HG03135 (cell line): ENCODE measurements around the gene NBEAL2.
"Not testable (repeated sequence)": the region's sequence is repeated elsewhere in the genome, so short reads cannot be mapped to it uniquely, and the experiment has no call there.

Source experiments
- ATAC-seq: cut with Tn5 transposase; IDR thresholded peaks from one replicate; pipeline ENCODE4 v1.9.1; 2021; ENCODE audit warnings: mild to moderate bottlenecking, moderate library complexity; ENCODE audit not compliant: unreplicated experiment

NBEAL2 gene

GRCh38 chr3:47036145-47036544, 56.7 kb downstream of the NBEAL2 start:
- ATAC-seq: no peak

DNA sequence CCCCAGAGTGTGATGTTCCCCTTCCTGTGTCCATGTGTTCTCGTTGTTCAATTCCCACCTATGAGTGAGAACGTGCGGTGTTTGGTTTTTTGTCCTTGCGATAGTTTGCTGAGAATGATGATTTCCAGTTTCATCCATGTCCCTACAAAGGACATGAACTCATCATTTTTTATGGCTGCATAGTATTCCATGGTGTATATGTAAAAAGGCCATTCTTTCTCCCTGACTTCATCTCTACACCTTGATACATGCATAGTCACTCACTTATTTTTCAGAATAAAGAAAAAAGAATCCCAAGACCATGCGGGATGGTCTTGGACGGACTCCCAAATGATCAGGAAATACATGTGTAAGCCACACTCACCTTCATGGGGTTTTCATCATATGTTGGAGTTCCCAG, 57.8 kb downstream of the NBEAL2 start:
- ATAC-seq: not testable (repeated sequence)

DNA sequence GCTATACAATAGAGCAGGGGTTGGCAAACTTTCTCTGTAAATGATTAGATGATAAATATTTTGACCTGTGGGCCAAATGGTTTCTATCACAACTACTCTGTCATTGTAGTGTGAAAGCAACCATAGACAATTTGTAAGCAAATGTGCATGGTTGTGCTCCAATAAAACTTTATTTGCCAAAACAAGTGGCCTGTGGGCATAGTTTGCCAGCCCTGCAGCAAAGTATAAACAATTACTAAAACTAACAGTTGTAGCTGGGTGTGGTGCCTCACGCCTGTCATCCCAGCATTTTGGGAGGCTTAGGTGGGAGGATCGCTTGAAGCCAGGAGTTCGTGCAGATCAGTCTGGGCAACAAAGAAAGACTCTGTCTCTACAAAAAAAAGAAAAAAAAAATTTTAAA, 61.6 kb downstream of the NBEAL2 start:
- no peak for ATAC-seq

- ATAC-seq: no peak
Measured at GRCh38 chr3:47042231-47042791, 62.8 kb downstream of the NBEAL2 start.

DNA sequence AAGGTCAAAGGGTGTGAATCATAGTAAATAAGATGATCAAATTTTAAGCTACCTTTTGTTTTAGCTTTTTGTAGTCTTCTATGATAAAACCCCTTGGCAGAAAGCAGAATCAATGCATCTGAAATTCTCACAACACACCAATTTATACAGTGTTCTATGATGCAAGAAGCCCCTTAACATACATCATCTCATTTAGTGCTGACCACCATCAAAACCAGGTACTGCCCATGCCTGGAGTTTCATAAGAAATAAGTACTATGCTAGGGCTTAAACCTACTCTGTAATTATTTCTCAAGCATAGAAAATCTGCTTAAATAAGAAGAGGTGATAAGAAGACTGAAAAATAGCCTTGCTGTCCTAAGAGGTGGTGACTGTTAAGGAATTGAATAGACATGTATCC, 67.6 kb downstream of the NBEAL2 start:
- ATAC-seq: no peak

- ATAC-seq: no peak
Measured at GRCh38 chr3:47047673-47048072, 68.2 kb downstream of the NBEAL2 start.

GRCh38 chr3:47054412-47054811, 74.9 kb downstream of the NBEAL2 start:
- ATAC-seq: no peak

GRCh38 chr3:47056705-47057104, 77.2 kb downstream of the NBEAL2 start:
- ATAC-seq: no peak

GRCh38 chr3:47057212-47057671, 77.8 kb downstream of the NBEAL2 start:
- ATAC-seq: no peak
